MCF 10A (cell line): ENCODE results near the gene NSL1. TPM values are rescaled to one million over a fixed set of nuclear protein-coding genes. Genes with fewer than 3 reads are reported as not detected.
A peak's percentile ranks its signal among the peaks of the same experiment; 100 is the strongest.

ENCODE experiments used
- BruUV-seq: library from RNA; stranded (reverse); fragments of 400-500 nt; replicated peaks from 2 replicates; lab custom pipeline; 2021; lab: Mats Ljungman, UMichigan
- CTCF ChIA-PET: fragments of 300-600 bp; sonication (Branson Sonifier 250); formaldehyde crosslinking; extraction: SDS; loops from one replicate; lab custom pipeline; 2021; ENCODE audit warnings: antibody characterized with exemption, inconsistent platforms; lab: Yijun Ruan, JAX
- POLR2A ChIA-PET: fragments of 300-600, 350-650 bp; sonication (Branson Sonifier 250); formaldehyde crosslinking; extraction: SDS; loops from one replicate; lab custom pipeline; 2020; ENCODE audit warnings: antibody characterized with exemption, inconsistent platforms; lab: Yijun Ruan, JAX
- DNase-seq: peaks from one replicate; pipeline ENCODE4 v3.0.0-alpha.2; 2018; ENCODE audit not compliant: unreplicated experiment
- H3K27ac Mint-ChIP-seq: one replicate; pipeline ENCODE4 v1.8.0; 2022; ENCODE audit warnings: mild to moderate bottlenecking, low read depth, mixed read lengths; ENCODE audit not compliant: unreplicated experiment
- H3K27me3 Mint-ChIP-seq: one replicate; pipeline ENCODE4 v1.8.0; 2022; ENCODE audit warnings: mixed read lengths; ENCODE audit not compliant: insufficient read depth, unreplicated experiment
- H3K36me3 Mint-ChIP-seq: one replicate; pipeline ENCODE4 v1.8.0; 2022; ENCODE audit warnings: mild to moderate bottlenecking, moderate library complexity, mixed read lengths; ENCODE audit not compliant: insufficient read depth, unreplicated experiment
- H3K4me1 Mint-ChIP-seq: one replicate; pipeline ENCODE4 v1.8.0; 2022; ENCODE audit warnings: mixed read lengths; ENCODE audit not compliant: insufficient read depth, unreplicated experiment
- H3K4me3 Mint-ChIP-seq: one replicate; pipeline ENCODE4 v1.8.0; 2022; ENCODE audit warnings: mild to moderate bottlenecking, moderate library complexity, mixed read lengths; ENCODE audit not compliant: unreplicated experiment
- H3K9me3 Mint-ChIP-seq: one replicate; pipeline ENCODE4 v1.8.0; 2022; ENCODE audit warnings: mixed read lengths; ENCODE audit not compliant: unreplicated experiment
- CTCF ChIP-seq: fragments of 200-600 bp; IDR thresholded peaks from one replicate; pipeline ENCODE4 v1.8.0; 2022; ENCODE audit warnings: antibody characterized with exemption, mild to moderate bottlenecking; ENCODE audit not compliant: unreplicated experiment
- intact Hi-C: fragments of 100-400 bp; cut with micrococcal nuclease; formaldehyde crosslinking; loops from 2 replicates; pipeline ENCODE4 v1.14.1; 2022
- total RNA-seq: library from RNA; stranded (reverse); gene quantifications from 2 replicates; pipeline ENCODE4 v1.2.3, GENCODE V29; 2022

The NSL1 gene
- total RNA-seq, 1 experiment from 2014 or later, result 39.7 TPM

GRCh38 chr1:212752934-212753497, 38.6 kb downstream of the NSL1 start:
- no TSS peak for BruUV-seq
- Mint-ChIP-seq H3K4me1 (peaks cover 19% of the 10 kb centered on the region), H3K4me3 (no peak overlapping the region), H3K27ac (no peak overlapping the region), H3K9me3 (no peaks in the 10 kb centered on the region), H3K36me3 (peaks cover 18% of the 10 kb centered on the region), H3K27me3 (no peaks in the 10 kb centered on the region)
- intact Hi-C loops, result no loop called here
- ChIA-PET POLR2A (interaction anchor here (1.0 to 1.4 kb wide), 5 partner anchors 9 to 276 kb away, joined by 3 to 7 read pairs (median 5); partner anchors contain the start of gene ATF3), CTCF (interaction anchor here (0.9 to 14.0 kb wide), 12 partner anchors 7 to 682 kb away, joined by 3 to 156 read pairs (median 4); no protein-coding TSS in a partner anchor)
- DNase-seq, result no peak
- TF ChIP-seq CTCF, result no peak

GRCh38 chr1:212752252-212752933, 39.2 kb downstream of the NSL1 start:
- no TSS peak for BruUV-seq
- no peaks in the 10 kb centered on the region for H3K27me3 Mint-ChIP-seq
- H3K9me3 Mint-ChIP-seq, result no peaks in the 10 kb centered on the region
- no peak overlapping the region for H3K4me3 Mint-ChIP-seq
- intact Hi-C loops, result no loop called here
- H3K36me3 Mint-ChIP-seq, result peaks cover 18% of the 10 kb centered on the region
- ChIA-PET POLR2A (interaction anchor here (0.7 to 4.1 kb wide), 9 partner anchors 9 to 1062 kb away, joined by 3 to 24 read pairs (median 3); partner anchors contain the start of genes ATF3, NSL1 and TATDN3), CTCF (interaction anchor here (0.7 to 14.0 kb wide), 12 partner anchors 6 to 681 kb away, joined by 3 to 156 read pairs (median 4); no protein-coding TSS in a partner anchor)
- no peak for TF ChIP-seq CTCF
- no peak overlapping the region for H3K27ac Mint-ChIP-seq
- H3K4me1 Mint-ChIP-seq, result peaks cover 19% of the 10 kb centered on the region
- DNase-seq, result no peak

GRCh38 chr1:212749821-212750535, 41.6 kb downstream of the NSL1 start:
- Mint-ChIP-seq H3K27ac (peak overlapping the region; percentile 46), H3K36me3 (peaks cover 7% of the 10 kb centered on the region), H3K4me3 (peak overlapping the region; percentile 7), H3K27me3 (no peaks in the 10 kb centered on the region), H3K9me3 (no peaks in the 10 kb centered on the region), H3K4me1 (peaks cover 19% of the 10 kb centered on the region)
- ChIA-PET CTCF (interaction anchor here (0.5 to 12.0 kb wide), 65 partner anchors 10 to 956 kb away, joined by 3 to 156 read pairs (median 4); partner anchors contain the start of genes BATF3, NSL1 and TATDN3), POLR2A (interaction anchor here (0.7 to 4.1 kb wide), 9 partner anchors 9 to 142 kb away, joined by 3 to 24 read pairs (median 4); partner anchors contain the start of genes ATF3, NSL1 and TATDN3)
- peak; percentile 96 for TF ChIP-seq CTCF
- peak; percentile 90 for DNase-seq
- intact Hi-C loops, result loop anchor here (1.0 to 2.0 kb wide), 3 partner anchors 29 to 245 kb away; partner anchors contain the start of gene BATF3
- no TSS peak for BruUV-seq
